Adrenal gland (tissue), 5 donors: Measurements from ENCODE around the gene CD74.

Experiments
- POLR2A ChIP-seq, 2 donors: fragments of 450-650 bp; IDR thresholded peaks; one replicate each; pipeline ENCODE4 v1.6.1; 2017; ENCODE audit warnings: antibody characterized with exemption in 2 of 2, mild to moderate bottlenecking in 2 of 2, moderate library complexity in 1 of 2
- TF ChIP-seq, protein P1 (sequence below), 6 experiments: fragments of 450-650 bp in 4 of 6; fragments of 200-600 bp in 2 of 6; sonication (generic) in 1 of 6; IDR thresholded peaks; 1 replicate in 5 of 6; 2 replicates in 1 of 6; pipeline versions ENCODE4 v1.5.1 to v1.8.0; 2016 to 2021; ENCODE audit warnings: antibody characterized with exemption in 6 of 6, mild to moderate bottlenecking in 2 of 6, moderate library complexity in 1 of 6
- donor health status: DM: no; HTN: no; CAD: no.

DNA sequence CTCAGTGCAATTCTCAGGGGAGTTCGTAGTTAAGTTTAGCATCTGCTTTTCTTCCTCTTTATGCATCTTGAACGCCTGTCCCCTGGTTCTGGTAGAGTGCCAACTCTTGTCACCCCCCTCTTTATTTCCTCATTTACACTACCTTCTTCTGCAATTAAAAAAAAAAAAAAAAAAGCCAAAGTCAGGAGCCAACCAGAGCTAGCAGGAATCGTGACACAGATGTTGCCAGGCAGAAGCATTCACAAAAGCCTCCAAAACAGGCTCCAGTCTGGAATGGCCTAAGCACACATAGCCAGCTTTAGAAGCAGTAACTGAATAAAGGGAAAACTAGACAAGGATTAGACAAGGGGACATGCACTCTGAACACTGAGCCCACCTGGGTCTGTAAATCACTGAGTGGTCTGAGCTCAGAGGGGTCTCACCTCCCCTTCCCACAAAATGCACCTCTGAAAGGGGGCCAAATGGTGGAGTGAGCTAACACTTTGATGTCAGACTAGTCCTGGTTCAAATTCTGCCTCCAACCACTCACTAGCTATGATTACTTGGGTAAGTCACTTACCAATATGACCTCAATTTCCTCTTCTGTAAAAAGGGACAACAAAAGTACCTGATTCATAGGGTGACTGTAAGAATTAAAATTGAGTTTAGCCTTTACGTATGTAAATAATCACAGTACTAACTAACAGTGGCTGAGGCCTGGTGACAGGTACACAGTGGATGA lies 2.0 kb downstream of the CD74 start:
- TF ChIP-seq, protein P1, sequence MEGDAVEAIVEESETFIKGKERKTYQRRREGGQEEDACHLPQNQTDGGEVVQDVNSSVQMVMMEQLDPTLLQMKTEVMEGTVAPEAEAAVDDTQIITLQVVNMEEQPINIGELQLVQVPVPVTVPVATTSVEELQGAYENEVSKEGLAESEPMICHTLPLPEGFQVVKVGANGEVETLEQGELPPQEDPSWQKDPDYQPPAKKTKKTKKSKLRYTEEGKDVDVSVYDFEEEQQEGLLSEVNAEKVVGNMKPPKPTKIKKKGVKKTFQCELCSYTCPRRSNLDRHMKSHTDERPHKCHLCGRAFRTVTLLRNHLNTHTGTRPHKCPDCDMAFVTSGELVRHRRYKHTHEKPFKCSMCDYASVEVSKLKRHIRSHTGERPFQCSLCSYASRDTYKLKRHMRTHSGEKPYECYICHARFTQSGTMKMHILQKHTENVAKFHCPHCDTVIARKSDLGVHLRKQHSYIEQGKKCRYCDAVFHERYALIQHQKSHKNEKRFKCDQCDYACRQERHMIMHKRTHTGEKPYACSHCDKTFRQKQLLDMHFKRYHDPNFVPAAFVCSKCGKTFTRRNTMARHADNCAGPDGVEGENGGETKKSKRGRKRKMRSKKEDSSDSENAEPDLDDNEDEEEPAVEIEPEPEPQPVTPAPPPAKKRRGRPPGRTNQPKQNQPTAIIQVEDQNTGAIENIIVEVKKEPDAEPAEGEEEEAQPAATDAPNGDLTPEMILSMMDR (IDR thresholded peaks at IDR 0.05): peak in 1 of 6 experiments; percentile 1
- TF ChIP-seq POLR2A (IDR thresholded peaks at IDR 0.05): peak; percentile 32 to 40
